Stimulated activated CD4-positive, alpha-beta T cell treated with anti-CD3 and anti-CD28 coated beads, TNF-alpha, amount 100 ng/mL, for 24 hours (primary cell): ENCODE results near the gene FAM20C.

Source experiments
- DNase-seq, 3 experiments: peaks; one replicate each; pipeline ENCODE4 v3.0.0-alpha.2; 2020; ENCODE audit warnings: low read depth in 3 of 3

Gene FAM20C

GRCh38 chr7:226281-226895 is 34.0 kb downstream of the FAM20C start:
- DNase-seq = no peak

- DNase-seq = no peak
Observed at GRCh38 chr7:227926-228325, 35.6 kb downstream of the FAM20C start.

- DNase-seq = no peak
Observed at GRCh38 chr7:228610-229009, 36.2 kb downstream of the FAM20C start.

DNA sequence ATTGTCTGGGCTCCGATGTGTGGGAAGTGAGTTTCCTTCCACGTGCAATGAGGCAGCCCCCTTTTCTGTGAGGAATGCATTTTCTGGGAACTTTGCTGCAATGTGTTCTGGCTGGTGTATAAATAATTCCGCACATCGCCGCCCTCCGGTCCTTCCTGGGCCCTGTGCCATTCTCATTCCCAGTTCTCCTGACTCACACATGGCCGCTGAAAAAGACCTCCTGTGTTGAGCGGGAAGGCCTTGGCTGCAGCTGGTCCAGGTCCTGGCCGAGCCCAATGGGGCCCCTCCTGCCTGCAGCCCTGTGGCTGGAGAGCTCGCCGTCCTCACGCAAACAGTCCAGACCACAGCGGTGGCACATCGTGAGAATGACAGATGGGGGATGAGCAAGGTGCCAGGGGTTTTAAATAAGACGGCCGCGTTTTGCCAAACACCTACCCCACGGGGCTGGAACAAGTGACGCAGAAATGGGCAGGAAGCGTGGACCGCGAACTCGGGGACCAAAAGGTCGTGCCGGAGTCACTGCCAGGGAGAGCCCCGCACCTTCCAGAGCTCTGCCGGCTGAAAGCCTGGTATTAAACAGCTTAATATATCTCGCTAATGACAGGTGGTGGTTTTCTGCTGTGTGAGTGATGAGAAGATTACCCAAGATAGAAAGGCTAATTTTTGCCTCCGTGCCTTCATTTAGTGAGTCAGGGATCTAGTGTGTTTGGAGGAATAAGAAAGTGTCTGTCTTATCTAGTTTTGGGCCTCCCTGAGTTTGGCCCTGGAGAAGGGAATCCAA is 37.0 kb downstream of the FAM20C start:
- DNase-seq = no peak

DNA sequence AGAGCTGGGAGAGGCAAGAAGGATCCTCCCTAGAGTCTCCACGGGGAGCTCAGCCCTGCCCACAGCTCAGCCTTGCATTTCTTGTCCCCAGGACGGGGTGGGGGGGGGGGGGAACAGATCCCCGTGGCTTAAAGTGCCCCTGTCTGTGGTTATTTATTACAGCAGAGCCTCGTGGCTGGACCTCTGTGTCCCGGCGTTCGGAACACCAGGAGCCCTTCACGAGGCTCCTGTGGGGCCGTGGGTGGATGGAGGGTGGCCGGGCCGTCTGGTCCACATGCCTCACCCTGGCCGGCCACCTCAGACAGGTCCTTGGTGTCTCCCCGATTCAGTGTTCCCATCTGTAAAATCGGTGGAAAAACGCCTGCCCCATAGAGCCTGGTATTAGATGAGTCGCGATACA is 37.9 kb downstream of the FAM20C start:
- no peak for DNase-seq

GRCh38 chr7:231030-231857 is 38.9 kb downstream of the FAM20C start:
- no peak for DNase-seq

DNA sequence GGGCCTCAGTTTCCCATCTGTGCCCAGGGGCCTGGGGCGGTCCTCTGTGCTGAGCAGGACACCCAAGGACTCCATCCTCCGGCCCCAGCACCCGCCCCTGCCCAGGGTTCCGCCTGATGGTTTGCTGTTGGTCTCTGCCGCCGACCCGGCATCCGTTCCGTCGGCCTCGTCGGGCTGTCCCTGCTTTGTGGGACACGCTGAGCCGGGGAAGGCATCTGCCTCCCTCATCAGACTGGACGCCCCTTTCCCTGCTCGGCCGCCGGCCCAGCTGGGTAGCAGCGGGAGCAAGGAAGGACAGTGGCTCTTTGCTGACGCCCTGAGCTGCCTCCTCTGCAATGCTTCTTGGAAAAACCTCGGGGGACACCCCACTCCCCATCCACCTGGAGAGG is 39.5 kb downstream of the FAM20C start:
- no peak for DNase-seq

- DNase-seq = no peak
Observed at GRCh38 chr7:232410-233248, 40.3 kb downstream of the FAM20C start.

GRCh38 chr7:233249-234035 is 41.1 kb downstream of the FAM20C start:
- DNase-seq = no peak

- DNase-seq = no peak
Observed at GRCh38 chr7:234051-234707, 41.8 kb downstream of the FAM20C start.

DNA sequence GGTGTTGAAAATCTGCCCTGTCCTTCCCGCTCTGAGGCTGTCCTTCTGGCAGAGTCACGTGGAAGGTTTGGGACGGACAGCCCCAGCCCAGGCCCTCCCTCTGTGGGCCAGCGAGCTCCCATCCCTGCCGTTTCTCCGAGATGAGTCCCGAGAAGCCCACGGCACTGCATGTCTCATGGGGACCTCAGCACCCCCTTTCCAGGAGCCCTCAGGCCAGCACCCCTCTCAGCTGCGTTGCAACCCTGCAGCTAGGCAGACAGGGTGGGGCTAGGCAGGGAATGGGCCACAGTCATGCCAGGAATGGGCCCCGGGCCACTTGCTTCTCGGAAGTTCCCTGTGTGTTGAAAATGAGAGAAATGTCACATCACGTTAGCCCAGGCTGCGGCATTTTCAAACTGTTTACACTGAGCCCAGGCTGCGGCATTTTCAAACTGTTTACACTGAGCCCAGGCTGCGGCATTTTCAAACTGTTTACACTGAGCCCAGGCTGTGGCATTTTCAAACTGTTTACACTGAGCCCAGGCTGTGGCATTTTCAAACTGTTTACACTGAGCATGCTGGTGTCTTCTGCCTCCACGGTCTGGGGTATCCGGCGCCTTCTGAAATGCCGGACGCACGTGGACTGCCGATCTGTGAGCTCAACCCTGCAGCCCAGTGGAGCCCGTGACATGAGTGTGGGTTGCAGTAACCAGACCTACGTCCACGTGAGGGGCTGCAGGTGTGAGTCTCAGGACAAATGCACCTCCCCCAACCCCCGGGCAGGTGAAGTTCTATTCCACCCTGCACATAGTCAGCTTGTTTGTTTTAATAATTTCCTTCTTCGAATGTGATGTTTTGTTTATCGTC is 42.6 kb downstream of the FAM20C start:
- DNase-seq = no peak

GRCh38 chr7:235576-236395 is 43.4 kb downstream of the FAM20C start:
- no peak for DNase-seq

GRCh38 chr7:236967-237366 is 44.6 kb downstream of the FAM20C start:
- no peak for DNase-seq

GRCh38 chr7:237385-237784 is 45.0 kb downstream of the FAM20C start:
- DNase-seq = no peak

- DNase-seq = no peak
Observed at GRCh38 chr7:240146-240676, 47.8 kb downstream of the FAM20C start.

GRCh38 chr7:240887-241421 is 48.6 kb downstream of the FAM20C start:
- no peak for DNase-seq

DNA sequence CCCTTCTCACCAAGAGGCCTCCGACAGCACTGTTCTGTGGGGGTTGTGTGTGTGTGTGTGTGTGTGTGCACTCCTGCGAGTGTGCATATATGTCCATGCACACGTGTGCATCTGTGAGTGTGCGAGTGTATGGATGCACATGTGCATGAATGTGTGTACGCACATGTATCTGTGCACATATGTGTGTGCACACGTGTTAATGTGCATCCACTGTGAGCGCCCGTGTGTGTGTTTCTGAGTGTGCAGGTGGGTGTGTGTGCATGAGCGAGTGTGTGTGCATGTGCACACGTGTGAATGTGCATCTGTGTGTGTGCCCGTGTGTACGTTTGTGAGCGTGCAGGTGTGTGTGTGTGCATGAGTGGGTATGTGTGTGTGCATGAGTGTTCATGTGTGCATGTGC is 49.1 kb downstream of the FAM20C start:
- DNase-seq = no peak
